Liver (tissue), 3 donors: Measurements from ENCODE around the gene GSTM1.
"Not testable (repeated sequence)": the region's sequence is repeated elsewhere in the genome, so short reads cannot be mapped to it uniquely, and the experiment has no call there.

Source experiments
- CTCF ChIP-seq: fragments of 150-350 bp; IDR thresholded peaks from 2 replicates; pipeline ENCODE4 v1.5.1; 2017; ENCODE audit warnings: improper control_type of control experiment, low read depth, low read length; ENCODE audit not compliant: missing input control
- FOXA2 ChIP-seq: IDR thresholded peaks from 2 replicates; pipeline ENCODE4 v1.6.1; 2016; ENCODE audit warnings: antibody characterized with exemption
- HNF4A ChIP-seq, 2 donors: conservative IDR thresholded peaks; 2 replicates each; pipeline ENCODE4 v1.6.1; 2016; ENCODE audit warnings: antibody characterized with exemption in 2 of 2, mild to moderate bottlenecking in 2 of 2
- JUND ChIP-seq, 2 donors: IDR thresholded peaks; 2 replicates each; pipeline ENCODE4 v1.6.1; 2016; ENCODE audit warnings: antibody characterized with exemption in 2 of 2
- NR2F2 ChIP-seq: IDR thresholded peaks from 2 replicates; pipeline ENCODE4 v1.6.1; 2016; ENCODE audit warnings: antibody characterized with exemption
- RAD21 ChIP-seq, 2 donors: IDR thresholded peaks; 2 replicates each; pipeline ENCODE4 v1.6.1; 2016; ENCODE audit warnings: antibody characterized with exemption in 2 of 2, mild to moderate bottlenecking in 2 of 2
- REST ChIP-seq: IDR thresholded peaks from 2 replicates; pipeline ENCODE4 v1.6.1; 2016; ENCODE audit warnings: antibody characterized with exemption, mild to moderate bottlenecking
- TAF1 ChIP-seq: conservative IDR thresholded peaks from 2 replicates; pipeline ENCODE4 v1.6.1; 2016; ENCODE audit warnings: antibody characterized with exemption, mild to moderate bottlenecking
- TF ChIP-seq, protein P1 (sequence below): IDR thresholded peaks from 2 replicates; pipeline ENCODE4 v1.6.1; 2016; ENCODE audit warnings: antibody characterized with exemption
- donor health status: healthy.
- donor health status: healthy.

GRCh38 chr1:109684777-109685176 is 2.8 kb upstream of the GSTM1 start:
- not testable (repeated sequence) for TF ChIP-seq CTCF; JUND (IDR thresholded peaks at IDR 0.05); RAD21 (IDR thresholded peaks at IDR 0.05); FOXA2; REST; TAF1; NR2F2
- peak; percentile 14 to 68 for TF ChIP-seq HNF4A (conservative IDR thresholded peaks at IDR 0.05)
- TF ChIP-seq, protein P1, sequence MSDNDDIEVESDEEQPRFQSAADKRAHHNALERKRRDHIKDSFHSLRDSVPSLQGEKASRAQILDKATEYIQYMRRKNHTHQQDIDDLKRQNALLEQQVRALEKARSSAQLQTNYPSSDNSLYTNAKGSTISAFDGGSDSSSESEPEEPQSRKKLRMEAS, result not testable (repeated sequence)
